IMR-90 (cell line): ENCODE data around the gene LNX1. TPM values are rescaled to one million over a fixed set of nuclear protein-coding genes. Genes with fewer than 3 reads are reported as not detected.
A peak's percentile ranks its signal among the peaks of the same experiment; 100 is the strongest.

Source experiments
- ATAC-seq: fragments of 200-7000 bp; cut with Tn5 transposase; 2 replicates; pipeline ENCODE4 v1.9.1; 2020; ENCODE audit warnings: low read depth, mild to moderate bottlenecking, moderate library complexity
- BruUV-seq: library from RNA; stranded (reverse); fragments of 400-500 nt; replicated peaks from 2 replicates; lab custom pipeline; 2021; lab: Mats Ljungman, UMichigan
- CTCF ChIA-PET: fragments of 300-600 bp; formaldehyde crosslinking; extraction: SDS; loops from one replicate; lab custom pipeline; 2021; ENCODE audit warnings: antibody characterized with exemption; lab: Yijun Ruan, JAX
- POLR2A ChIA-PET: fragments of 300-600 bp; sonication (Branson Sonifier 250); formaldehyde crosslinking; loops from one replicate; lab custom pipeline; 2022; ENCODE audit warnings: antibody characterized with exemption; ENCODE audit not compliant: unreplicated experiment; lab: Charles Lee
- DNase-seq: peaks from one replicate; pipeline ENCODE4 v3.0.0; 2013
- H2AFZ ChIP-seq: replicated peaks from 2 replicates; pipeline ENCODE3; 2013; ENCODE audit warnings: low read length, mild to moderate bottlenecking; ENCODE audit not compliant: poor library complexity
- H2AK5ac ChIP-seq: 2 replicates; pipeline ENCODE4 v1.6.1; 2013; ENCODE audit warnings: low read depth, low read length, inconsistent platforms
- H2AK9ac ChIP-seq: replicated peaks from 2 replicates; pipeline ENCODE3; 2013; ENCODE audit warnings: mild to moderate bottlenecking, low read depth, low read length, moderate library complexity; ENCODE audit not compliant: poor library complexity
- H2BK120ac ChIP-seq: 2 replicates; pipeline ENCODE4 v1.6.1; 2013; ENCODE audit warnings: low read depth, low read length, inconsistent platforms
- H2BK15ac ChIP-seq: 3 replicates; pipeline ENCODE4 v1.6.1; 2013; ENCODE audit warnings: low read depth, low read length, inconsistent platforms
- H2BK20ac ChIP-seq: 2 replicates; pipeline ENCODE4 v1.6.1; 2013; ENCODE audit warnings: low read depth, mild to moderate bottlenecking, inconsistent platforms, low read length, moderate library complexity
- H2BK5ac ChIP-seq: 2 replicates; pipeline ENCODE4 v1.6.1; 2013; ENCODE audit warnings: mild to moderate bottlenecking, low read depth, low read length, inconsistent platforms; ENCODE audit not compliant: poor library complexity, severe bottlenecking
- H3K14ac ChIP-seq: replicated peaks from 2 replicates; pipeline ENCODE4 v1.6.1; 2013; ENCODE audit warnings: low read depth, low read length, inconsistent platforms
- H3K18ac ChIP-seq: 2 replicates; pipeline ENCODE4 v1.6.1; 2013; ENCODE audit warnings: low read depth, low read length, control low read depth
- H3K23ac ChIP-seq: 2 replicates; pipeline ENCODE4 v1.6.1; 2013; ENCODE audit warnings: low read depth, low read length, inconsistent platforms
- H3K27ac ChIP-seq: 2 replicates; pipeline ENCODE4 v1.5.1; 2013; ENCODE audit warnings: mild to moderate bottlenecking, control low read depth, low read length; ENCODE audit not compliant: insufficient read depth
- H3K27me3 ChIP-seq: 2 replicates; pipeline ENCODE4 v1.6.1; 2013; ENCODE audit warnings: low read length; ENCODE audit not compliant: control insufficient read depth, insufficient read depth
- H3K36me3 ChIP-seq: 2 replicates; pipeline ENCODE4 v1.6.1; 2013; ENCODE audit warnings: low read length, mixed read lengths; ENCODE audit not compliant: control insufficient read depth, insufficient read depth
- H3K4ac ChIP-seq: 2 replicates; pipeline ENCODE4 v1.6.1; 2013; ENCODE audit warnings: low read depth, low read length, inconsistent platforms
- H3K4me1 ChIP-seq: 2 replicates; pipeline ENCODE4 v1.6.1; 2013; ENCODE audit warnings: low read length, mixed read lengths; ENCODE audit not compliant: control insufficient read depth, insufficient read depth
- H3K4me2 ChIP-seq: 2 replicates; pipeline ENCODE4 v1.6.1; 2013; ENCODE audit warnings: low read depth, mild to moderate bottlenecking, control low read depth, low read length, moderate library complexity
- H3K4me3 ChIP-seq: 2 replicates; pipeline ENCODE4 v1.5.1; 2013; ENCODE audit warnings: low read depth, mild to moderate bottlenecking, control low read depth, low read length, moderate library complexity; ENCODE audit not compliant: insufficient read depth
- H3K56ac ChIP-seq: 2 replicates; pipeline ENCODE4 v1.6.1; 2013; ENCODE audit warnings: low read length, inconsistent platforms; ENCODE audit not compliant: insufficient read depth; ENCODE audit errors: extremely low read depth
- H3K79me1 ChIP-seq, 2 experiments: 2 replicates each; pipeline ENCODE4 v1.6.1; 2013; ENCODE audit warnings: low read length in 2 of 2, inconsistent platforms in 1 of 2, low read depth in 1 of 2
- H3K9ac ChIP-seq: 2 replicates; pipeline ENCODE4 v1.6.1; 2013; ENCODE audit warnings: low read depth, low read length, control low read depth
- H3K9me1 ChIP-seq: 2 replicates; pipeline ENCODE4 v1.6.1; 2013; ENCODE audit warnings: low read length, inconsistent platforms; ENCODE audit not compliant: insufficient read depth
- H3K9me3 ChIP-seq: 2 replicates; pipeline ENCODE4 v1.6.1; 2013; ENCODE audit warnings: low read length; ENCODE audit not compliant: control insufficient read depth, insufficient read depth
- H4K20me1 ChIP-seq: 2 replicates; pipeline ENCODE4 v1.6.1; 2013; ENCODE audit warnings: low read length, inconsistent platforms; ENCODE audit not compliant: insufficient read depth
- H4K5ac ChIP-seq: 2 replicates; pipeline ENCODE4 v1.6.1; 2013; ENCODE audit warnings: mild to moderate bottlenecking, low read depth, low read length, control low read depth
- H4K8ac ChIP-seq, 2 experiments: 2 replicates each; pipeline ENCODE4 v1.6.1; 2013; ENCODE audit warnings: low read depth in 2 of 2, low read length in 2 of 2, control low read depth in 1 of 2, inconsistent platforms in 1 of 2
- H4K91ac ChIP-seq: 2 replicates; pipeline ENCODE4 v1.6.1; 2013; ENCODE audit warnings: low read depth, low read length, inconsistent platforms; ENCODE audit not compliant: insufficient read depth
- BHLHE40 ChIP-seq: fragments of 150-350 bp; IDR thresholded peaks from 2 replicates; pipeline ENCODE4 v1.6.1; 2016; ENCODE audit warnings: mild to moderate bottlenecking, low read depth, low read length
- CEBPB ChIP-seq: IDR thresholded peaks from 2 replicates; pipeline ENCODE4 v1.6.1; 2012; ENCODE audit warnings: low read depth, low read length, improper control_type of control experiment
- MXI1 ChIP-seq: IDR thresholded peaks from 2 replicates; pipeline ENCODE4 v1.6.1; 2012; ENCODE audit warnings: low read depth, mild to moderate bottlenecking, low read length, moderate library complexity, borderline replicate concordance
- POLR2A ChIP-seq: IDR thresholded peaks from 2 replicates; pipeline ENCODE4 v1.6.1; 2012; ENCODE audit warnings: mild to moderate bottlenecking, low read depth, low read length
- RAD21 ChIP-seq: IDR thresholded peaks from 2 replicates; pipeline ENCODE4 v1.6.1; 2012; ENCODE audit warnings: low read length, improper control_type of control experiment
- WGBS, 2 experiments: methylation state at CpG; one replicate each; pipeline versions ENCODE4 v1.1.5 to v1.1.7; 2013; ENCODE audit warnings: missing lambda C conversion rate in 2 of 2; ENCODE audit not compliant: insufficient read length in 1 of 2; ENCODE audit errors: extremely low coverage in 2 of 2; 5-methylcytosine and 5-hydroxymethylcytosine counted together
- dilution Hi-C: fragments of 300-500 bp; cut with HindIII; formaldehyde crosslinking; loops from one replicate; pipeline ENCODE4 v1.14.3; 2018; ENCODE audit warnings: low sequenced_read_pairs; ENCODE audit not compliant: unreplicated experiment
- in situ Hi-C: fragments of 300-500 bp; cut with MboI; formaldehyde crosslinking; loops from 3 replicates; pipeline ENCODE4 v1.14.3; 2019; ENCODE audit warnings: low sequenced_read_pairs, inconsistent platforms, mixed read lengths
- intact Hi-C: fragments of 100-400 bp; cut with micrococcal nuclease; formaldehyde crosslinking; loops from 2 replicates; pipeline ENCODE4 v1.10.0; 2022
- polyA plus RNA-seq, 3 experiments: library from polyadenylated mRNA; depleted of rRNA; stranded (reverse); fragments of >200 nt; gene quantifications; 2 replicates each; pipeline ENCODE4 v1.2.3, GENCODE V29; 2012; ENCODE audit warnings: low replicate concordance in 1 of 3
- total RNA-seq: library from RNA; depleted of rRNA; stranded (reverse); fragments of >200 nt; gene quantifications from 2 replicates; pipeline ENCODE4 v1.2.3, GENCODE V29; 2012

Gene LNX1
- total and polyA plus RNA-seq, 2 of the 4 experiments (the other 2 are of a cell fraction): 0.15 to 0.36 TPM

DNA sequence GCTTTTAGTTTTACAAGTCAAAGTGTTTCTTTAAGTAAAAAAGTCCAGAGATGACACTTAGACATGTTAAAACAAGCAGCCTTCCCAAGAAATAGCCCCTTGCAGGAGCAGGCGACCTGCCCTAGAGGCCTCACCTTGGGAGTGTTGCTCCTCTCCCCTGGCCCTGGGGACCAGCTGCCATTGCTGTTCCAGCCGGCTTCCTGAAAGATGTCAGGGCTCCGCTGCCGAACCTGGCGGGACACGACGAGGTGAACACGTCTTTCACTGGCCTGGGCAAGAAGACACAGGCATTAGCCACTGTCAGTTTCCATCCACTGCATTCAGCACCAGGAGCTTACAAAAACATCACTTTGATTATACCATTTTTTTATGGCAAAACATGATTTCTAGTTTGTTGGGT, 109.7 kb downstream of the LNX1 start:
- no peak for TF ChIP-seq MXI1
- TF ChIP-seq POLR2A: no peak
- no peak for TF ChIP-seq BHLHE40
- TF ChIP-seq RAD21: no peak
- TF ChIP-seq CEBPB: no peak
- Histone ChIP-seq H4K8ac (0 out of 4 replicates have a peak overlapping the region, but pooled peaks of 1 of the 2 experiments have one; percentile 41), H3K4ac (peak overlapping the region; percentile 47), H3K4me3 (no peak overlapping the region), H3K27ac (peak overlapping the region; percentile 36; the same call in 1 of the 2 replicates), H3K23ac (no peak overlapping the region), H3K36me3 (no peaks in the 10 kb centered on the region), H2BK5ac (peak overlapping the region; percentile 43), H3K4me2 (no peak overlapping the region), H2AK5ac (peak overlapping the region; percentile 29; the same call in 1 of the 2 replicates), H3K27me3 (no peaks in the 10 kb centered on the region), H2AFZ (peak overlapping the region; percentile 4), H4K20me1 (no peaks in the 10 kb centered on the region), H3K9me3 (no peaks in the 10 kb centered on the region), H3K9me1 (peaks cover 7% of the 10 kb centered on the region; the same call in 1 of the 2 replicates), H2BK20ac (peak overlapping the region; percentile 72; the same call in 1 of the 2 replicates), H3K79me1 (no peaks in the 10 kb centered on the region), H3K18ac (no peak overlapping the region), H3K14ac (no peak overlapping the region), H4K5ac (no peak overlapping the region), H2BK120ac (peak overlapping the region; percentile 56; the same call in 1 of the 2 replicates), H4K91ac (0 out of 2 replicates have a peak overlapping the region, but pooled peaks have one; percentile 5), H2AK9ac (no peak overlapping the region), H3K56ac (no peak overlapping the region), H2BK15ac (peak overlapping the region; percentile 24; the same call in 1 of the 3 replicates), H3K9ac (no peak overlapping the region), H3K4me1 (peaks cover 14% of the 10 kb centered on the region)
- ChIA-PET CTCF (interaction anchor here (0.6 kb wide), 1 partner anchor 1243 kb away, joined by 3 read pairs; no protein-coding TSS in a partner anchor), POLR2A (no interaction called here)
- dilution Hi-C loops: no loop called here
- in situ Hi-C loops: no loop called here
- intact Hi-C loops: no loop called here
- no peak for DNase-seq
- BruUV-seq: no TSS peak
- no CpG with 5 or more reads among the region's 8 CpGs for WGBS, 2 experiments
- no peak for ATAC-seq
